HepG2 (cell line): ENCODE measurements around the gene UBFD1.

Experiments used
- EP300 ChIP-seq, 3 experiments: sonication (generic) in 1 of 3; formaldehyde crosslinking in 1 of 3; IDR thresholded peaks; 2 replicates each; pipeline versions ENCODE4 v1.5.1 to v1.6.1; 2011 to 2020; ENCODE audit warnings: low read depth in 2 of 3, low read length in 2 of 3, borderline replicate concordance in 1 of 3, improper control_type of control experiment in 1 of 3, mild to moderate bottlenecking in 1 of 3, missing genetic modification reagents in 1 of 3, moderate library complexity in 1 of 3
- ZNF790 ChIP-seq: sonication (generic); formaldehyde crosslinking; IDR thresholded peaks from 2 replicates; pipeline ENCODE4 v1.8.0; 2022; ENCODE audit warnings: missing genetic modification reagents, mild to moderate bottlenecking, borderline replicate concordance

DNA sequence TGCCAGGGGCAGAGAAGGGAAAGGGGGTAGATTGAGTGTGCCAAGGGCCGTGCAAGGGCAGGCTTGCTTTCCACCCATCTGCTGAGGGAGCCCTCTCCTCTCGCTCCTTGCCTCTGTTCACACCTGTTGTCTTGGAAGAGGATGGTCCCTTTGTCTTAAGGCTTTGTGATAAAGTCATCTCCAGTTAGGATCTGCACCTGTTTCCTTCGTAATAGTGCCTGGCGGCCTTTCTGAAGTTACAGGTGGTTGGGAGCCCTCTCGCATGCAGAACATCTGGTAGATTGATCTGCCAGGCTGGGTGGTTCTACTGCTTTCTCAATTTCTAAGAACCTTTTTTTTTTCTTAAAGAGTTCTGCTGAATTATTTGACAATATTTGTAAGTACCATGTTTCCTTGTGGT lies 16.3 kb downstream of the UBFD1 start:
- TF ChIP-seq ZNF790 (CRISPR knock-in tag) (no peak), EP300 (IDR thresholded peaks at IDR 0.05; ENCODE audit: low read depth in 2 of 2, low read length in 2 of 2) (no peak), EP300 (CRISPR knock-in tag; IDR thresholded peaks at IDR 0.05; ENCODE audit: borderline replicate concordance) (no peak)
